CD4-positive, alpha-beta T cell treated with Interleukin-17A for 4 hours (primary cell): ENCODE results near the gene B3GAT1.
A peak's percentile ranks its signal among the peaks of the same experiment; 100 is the strongest.
"Not testable (repeated sequence)": the region's sequence is repeated elsewhere in the genome, so short reads cannot be mapped to it uniquely, and the experiment has no call there.

Source experiments
- DNase-seq: peaks from one replicate; pipeline ENCODE4 v3.0.0-alpha.2; 2020; ENCODE audit warnings: mixed read lengths

Gene B3GAT1

GRCh38 chr11:134412203-134413042, at the start of gene B3GAT1:
Gene B3GAT1, minus strand, starts transcription at chr11:134412242. Its CDS starts 24,583 bp downstream, at chr11:134387659.
- peak; percentile 18 for DNase-seq

GRCh38 chr11:134461621-134462020, 49.6 kb upstream of the B3GAT1 start:
- no peak for DNase-seq

- no peak for DNase-seq
Measured at GRCh38 chr11:134460881-134461280, 48.8 kb upstream of the B3GAT1 start.

GRCh38 chr11:134460062-134460561, 48.1 kb upstream of the B3GAT1 start:
- no peak for DNase-seq

- DNase-seq = no peak
Measured at GRCh38 chr11:134459246-134460061, 47.4 kb upstream of the B3GAT1 start.

GRCh38 chr11:134457411-134458007, 45.5 kb upstream of the B3GAT1 start:
- not testable (repeated sequence) for DNase-seq

GRCh38 chr11:134455516-134455915, 43.5 kb upstream of the B3GAT1 start:
- no peak for DNase-seq

- no peak for DNase-seq
Measured at GRCh38 chr11:134454146-134454690, 42.2 kb upstream of the B3GAT1 start.

GRCh38 chr11:134453441-134453840, 41.4 kb upstream of the B3GAT1 start:
- DNase-seq = no peak

- no peak for DNase-seq
Measured at GRCh38 chr11:134452838-134453155, 40.8 kb upstream of the B3GAT1 start.

- no peak for DNase-seq
Measured at GRCh38 chr11:134452026-134452837, 40.2 kb upstream of the B3GAT1 start.

- DNase-seq = no peak
Measured at GRCh38 chr11:134450186-134450585, 38.1 kb upstream of the B3GAT1 start.

GRCh38 chr11:134449713-134450112, 37.7 kb upstream of the B3GAT1 start:
- DNase-seq = no peak

GRCh38 chr11:134449051-134449450, 37.0 kb upstream of the B3GAT1 start:
- DNase-seq = no peak

GRCh38 chr11:134447696-134448095, 35.7 kb upstream of the B3GAT1 start:
- DNase-seq = no peak

GRCh38 chr11:134445601-134446325, 33.7 kb upstream of the B3GAT1 start:
- no peak for DNase-seq

- DNase-seq = not testable (repeated sequence)
Measured at GRCh38 chr11:134444160-134445108, 32.4 kb upstream of the B3GAT1 start.

- DNase-seq = no peak
Measured at GRCh38 chr11:134443246-134443645, 31.2 kb upstream of the B3GAT1 start.

- no peak for DNase-seq
Measured at GRCh38 chr11:134442246-134442645, 30.2 kb upstream of the B3GAT1 start.

- no peak for DNase-seq
Measured at GRCh38 chr11:134441706-134442105, 29.7 kb upstream of the B3GAT1 start.
